Measurements from ENCODE around the gene ANGPT4. TPM values are rescaled to one million over a fixed set of nuclear protein-coding genes. Genes with fewer than 3 reads are reported as not detected.

The ANGPT4 gene
- polyA plus RNA-seq, 1 of the 3 experiments (the other 2 are of a cell fraction), result not detected

DNA sequence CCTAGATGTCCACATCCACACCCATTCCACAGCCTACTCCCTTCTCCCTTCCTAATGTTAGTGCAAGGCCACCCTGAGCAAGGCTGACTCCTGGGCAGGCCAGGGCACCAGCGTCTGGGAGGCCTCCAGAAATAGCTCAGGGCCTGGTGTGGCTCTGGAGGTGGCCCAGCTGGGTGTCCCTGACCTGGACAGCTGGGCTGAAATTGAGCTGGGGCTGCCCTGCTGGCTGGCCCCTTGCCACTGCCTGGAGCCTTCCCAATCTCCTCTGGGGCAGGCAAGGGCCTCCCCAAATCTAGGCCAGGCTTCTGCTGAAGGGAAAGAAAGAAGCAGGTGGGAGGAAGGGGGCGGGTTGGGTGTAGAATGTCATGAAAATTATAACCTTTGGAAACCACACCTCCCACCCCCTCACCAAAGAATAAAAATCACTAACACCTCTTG, 80.5 kb downstream of the ANGPT4 start (continued):
- TF ChIP-seq TCF12 (IDR thresholded peaks at IDR 0.05), result no peak
- no peak for TF ChIP-seq RCOR1 (IDR thresholded peaks at IDR 0.05; ENCODE audit: low read length)
- TF ChIP-seq FOSL2 (IDR thresholded peaks at IDR 0.05; ENCODE audit: borderline replicate concordance, low read depth), result no peak
- TF ChIP-seq, protein P1, sequence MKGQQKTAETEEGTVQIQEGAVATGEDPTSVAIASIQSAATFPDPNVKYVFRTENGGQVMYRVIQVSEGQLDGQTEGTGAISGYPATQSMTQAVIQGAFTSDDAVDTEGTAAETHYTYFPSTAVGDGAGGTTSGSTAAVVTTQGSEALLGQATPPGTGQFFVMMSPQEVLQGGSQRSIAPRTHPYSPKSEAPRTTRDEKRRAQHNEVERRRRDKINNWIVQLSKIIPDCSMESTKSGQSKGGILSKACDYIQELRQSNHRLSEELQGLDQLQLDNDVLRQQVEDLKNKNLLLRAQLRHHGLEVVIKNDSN (IDR thresholded peaks at IDR 0.05; ENCODE audit: borderline replicate concordance, low read depth), result no peak
- no peak for TF ChIP-seq MXI1 (IDR thresholded peaks at IDR 0.05; ENCODE audit: low read depth, low read length)
- no peak for TF ChIP-seq NRF1 (IDR thresholded peaks at IDR 0.05; ENCODE audit: low read depth, low read length)
- TF ChIP-seq, protein P2, sequence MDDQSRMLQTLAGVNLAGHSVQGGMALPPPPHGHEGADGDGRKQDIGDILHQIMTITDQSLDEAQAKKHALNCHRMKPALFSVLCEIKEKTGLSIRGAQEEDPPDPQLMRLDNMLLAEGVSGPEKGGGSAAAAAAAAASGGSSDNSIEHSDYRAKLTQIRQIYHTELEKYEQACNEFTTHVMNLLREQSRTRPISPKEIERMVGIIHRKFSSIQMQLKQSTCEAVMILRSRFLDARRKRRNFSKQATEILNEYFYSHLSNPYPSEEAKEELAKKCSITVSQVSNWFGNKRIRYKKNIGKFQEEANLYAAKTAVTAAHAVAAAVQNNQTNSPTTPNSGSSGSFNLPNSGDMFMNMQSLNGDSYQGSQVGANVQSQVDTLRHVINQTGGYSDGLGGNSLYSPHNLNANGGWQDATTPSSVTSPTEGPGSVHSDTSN (IDR thresholded peaks at IDR 0.05), result no peak
- TF ChIP-seq, protein P3, sequence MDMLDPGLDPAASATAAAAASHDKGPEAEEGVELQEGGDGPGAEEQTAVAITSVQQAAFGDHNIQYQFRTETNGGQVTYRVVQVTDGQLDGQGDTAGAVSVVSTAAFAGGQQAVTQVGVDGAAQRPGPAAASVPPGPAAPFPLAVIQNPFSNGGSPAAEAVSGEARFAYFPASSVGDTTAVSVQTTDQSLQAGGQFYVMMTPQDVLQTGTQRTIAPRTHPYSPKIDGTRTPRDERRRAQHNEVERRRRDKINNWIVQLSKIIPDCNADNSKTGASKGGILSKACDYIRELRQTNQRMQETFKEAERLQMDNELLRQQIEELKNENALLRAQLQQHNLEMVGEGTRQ (IDR thresholded peaks at IDR 0.05; ENCODE audit: borderline replicate concordance, low read depth, low read length), result no peak

DNA sequence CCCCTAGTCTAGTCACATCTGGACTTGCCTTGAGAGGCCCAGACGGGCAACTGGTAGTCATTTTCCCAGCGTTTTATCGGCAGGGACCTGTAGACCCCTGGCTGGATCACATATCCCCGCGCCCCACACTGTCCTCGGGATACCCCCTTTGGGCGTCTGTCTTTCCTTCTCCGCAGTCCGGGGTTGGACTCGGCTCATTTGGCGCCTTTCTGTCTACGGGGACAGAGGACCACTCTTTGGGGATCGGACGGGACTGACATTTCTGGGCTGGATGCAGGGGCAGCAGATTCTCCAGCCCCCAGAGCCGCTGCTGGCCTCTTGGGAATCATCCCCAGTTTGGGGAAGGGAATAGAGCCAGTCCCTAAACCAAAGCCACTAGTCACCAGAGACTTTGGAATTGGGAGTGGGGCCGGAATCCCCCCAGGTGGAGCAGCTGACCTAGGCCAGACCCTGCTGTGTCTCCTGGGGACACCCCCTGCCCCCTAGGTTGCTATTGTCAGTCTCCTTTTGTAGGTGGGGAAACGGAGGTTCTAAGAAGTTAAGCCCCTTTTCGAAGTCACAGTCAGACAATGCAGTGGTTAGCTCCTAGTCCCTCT, 81.9 kb downstream of the ANGPT4 start:
- peak overlapping the region; percentile 98 for H3K4me2 ChIP-seq
- ChIA-PET POLR2A (interaction anchor here (0.5 to 1.9 kb wide), 2 partner anchors 10 to 267 kb away, joined by 3 to 15 read pairs; no protein-coding TSS in a partner anchor), CTCF (interaction anchor here (0.9 to 8.4 kb wide), 5 partner anchors 16 to 274 kb away, joined by 3 to 59 read pairs (median 6); no protein-coding TSS in a partner anchor)
- H3K9me3 ChIP-seq, result no peaks in the 10 kb centered on the region
- DNase-seq, result peak; percentile 46
- TF ChIP-seq, protein P4, sequence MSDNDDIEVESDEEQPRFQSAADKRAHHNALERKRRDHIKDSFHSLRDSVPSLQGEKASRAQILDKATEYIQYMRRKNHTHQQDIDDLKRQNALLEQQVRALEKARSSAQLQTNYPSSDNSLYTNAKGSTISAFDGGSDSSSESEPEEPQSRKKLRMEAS (IDR thresholded peaks at IDR 0.05; ENCODE audit: low read depth), result no peak
- TF ChIP-seq, protein P5, sequence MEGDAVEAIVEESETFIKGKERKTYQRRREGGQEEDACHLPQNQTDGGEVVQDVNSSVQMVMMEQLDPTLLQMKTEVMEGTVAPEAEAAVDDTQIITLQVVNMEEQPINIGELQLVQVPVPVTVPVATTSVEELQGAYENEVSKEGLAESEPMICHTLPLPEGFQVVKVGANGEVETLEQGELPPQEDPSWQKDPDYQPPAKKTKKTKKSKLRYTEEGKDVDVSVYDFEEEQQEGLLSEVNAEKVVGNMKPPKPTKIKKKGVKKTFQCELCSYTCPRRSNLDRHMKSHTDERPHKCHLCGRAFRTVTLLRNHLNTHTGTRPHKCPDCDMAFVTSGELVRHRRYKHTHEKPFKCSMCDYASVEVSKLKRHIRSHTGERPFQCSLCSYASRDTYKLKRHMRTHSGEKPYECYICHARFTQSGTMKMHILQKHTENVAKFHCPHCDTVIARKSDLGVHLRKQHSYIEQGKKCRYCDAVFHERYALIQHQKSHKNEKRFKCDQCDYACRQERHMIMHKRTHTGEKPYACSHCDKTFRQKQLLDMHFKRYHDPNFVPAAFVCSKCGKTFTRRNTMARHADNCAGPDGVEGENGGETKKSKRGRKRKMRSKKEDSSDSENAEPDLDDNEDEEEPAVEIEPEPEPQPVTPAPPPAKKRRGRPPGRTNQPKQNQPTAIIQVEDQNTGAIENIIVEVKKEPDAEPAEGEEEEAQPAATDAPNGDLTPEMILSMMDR (IDR thresholded peaks at IDR 0.05), result no peak
- TF ChIP-seq GABPA (IDR thresholded peaks at IDR 0.05; ENCODE audit: low read depth), result no peak
- TF ChIP-seq NFIC (IDR thresholded peaks at IDR 0.05; ENCODE audit: borderline replicate concordance), result no peak
- no peak for TF ChIP-seq TEAD4 (IDR thresholded peaks at IDR 0.05; ENCODE audit: borderline replicate concordance, insufficient read depth)
- TF ChIP-seq FOXM1 (IDR thresholded peaks at IDR 0.05; ENCODE audit: low read depth), result no peak
- TF ChIP-seq NRF1 (IDR thresholded peaks at IDR 0.05; ENCODE audit: low read depth, low read length), result no peak
- TF ChIP-seq RXRA (IDR thresholded peaks at IDR 0.05; ENCODE audit: borderline replicate concordance, low read depth), result no peak
- no peak for TF ChIP-seq CHD2 (IDR thresholded peaks at IDR 0.05; ENCODE audit: low read length, partially characterized antibody)
- TF ChIP-seq TAF1 (IDR thresholded peaks at IDR 0.05; ENCODE audit: borderline replicate concordance, low read depth, low read length), result no peak
- TF ChIP-seq JUND (IDR thresholded peaks at IDR 0.05), result no peak
- no peak for TF ChIP-seq FOXJ3 (CRISPR knock-in tag; IDR thresholded peaks at IDR 0.05)
- TF ChIP-seq MXI1 (IDR thresholded peaks at IDR 0.05; ENCODE audit: low read depth, low read length), result no peak
- no peak for TF ChIP-seq SIN3A (IDR thresholded peaks at IDR 0.05; ENCODE audit: borderline replicate concordance, low read depth, low read length)
- TF ChIP-seq, protein P6, sequence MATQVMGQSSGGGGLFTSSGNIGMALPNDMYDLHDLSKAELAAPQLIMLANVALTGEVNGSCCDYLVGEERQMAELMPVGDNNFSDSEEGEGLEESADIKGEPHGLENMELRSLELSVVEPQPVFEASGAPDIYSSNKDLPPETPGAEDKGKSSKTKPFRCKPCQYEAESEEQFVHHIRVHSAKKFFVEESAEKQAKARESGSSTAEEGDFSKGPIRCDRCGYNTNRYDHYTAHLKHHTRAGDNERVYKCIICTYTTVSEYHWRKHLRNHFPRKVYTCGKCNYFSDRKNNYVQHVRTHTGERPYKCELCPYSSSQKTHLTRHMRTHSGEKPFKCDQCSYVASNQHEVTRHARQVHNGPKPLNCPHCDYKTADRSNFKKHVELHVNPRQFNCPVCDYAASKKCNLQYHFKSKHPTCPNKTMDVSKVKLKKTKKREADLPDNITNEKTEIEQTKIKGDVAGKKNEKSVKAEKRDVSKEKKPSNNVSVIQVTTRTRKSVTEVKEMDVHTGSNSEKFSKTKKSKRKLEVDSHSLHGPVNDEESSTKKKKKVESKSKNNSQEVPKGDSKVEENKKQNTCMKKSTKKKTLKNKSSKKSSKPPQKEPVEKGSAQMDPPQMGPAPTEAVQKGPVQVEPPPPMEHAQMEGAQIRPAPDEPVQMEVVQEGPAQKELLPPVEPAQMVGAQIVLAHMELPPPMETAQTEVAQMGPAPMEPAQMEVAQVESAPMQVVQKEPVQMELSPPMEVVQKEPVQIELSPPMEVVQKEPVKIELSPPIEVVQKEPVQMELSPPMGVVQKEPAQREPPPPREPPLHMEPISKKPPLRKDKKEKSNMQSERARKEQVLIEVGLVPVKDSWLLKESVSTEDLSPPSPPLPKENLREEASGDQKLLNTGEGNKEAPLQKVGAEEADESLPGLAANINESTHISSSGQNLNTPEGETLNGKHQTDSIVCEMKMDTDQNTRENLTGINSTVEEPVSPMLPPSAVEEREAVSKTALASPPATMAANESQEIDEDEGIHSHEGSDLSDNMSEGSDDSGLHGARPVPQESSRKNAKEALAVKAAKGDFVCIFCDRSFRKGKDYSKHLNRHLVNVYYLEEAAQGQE (IDR thresholded peaks at IDR 0.05; ENCODE audit: low read depth, low read length), result no peak
- TF ChIP-seq, protein P2 (IDR thresholded peaks at IDR 0.05), result no peak
- H3K4me3 ChIP-seq (ENCODE audit: low read depth in 2 of 2, low read length in 1 of 2), result peak overlapping the region; percentile 67 to 85
- H4K20me1 ChIP-seq (ENCODE audit: insufficient read depth), result no peaks in the 10 kb centered on the region
- H3K9ac ChIP-seq, result peak overlapping the region; percentile 76
- H3K27ac ChIP-seq (ENCODE audit: low read depth in 2 of 2, low read length in 1 of 2), result peak overlapping the region in 1 of 2 experiments; percentile 92; a peak in 2 of 4 replicates
- WGBS (ENCODE audit: low lambda C conversion rate), result 21% methylated on average over 8 of the region's 18 CpGs
- peak overlapping the region; percentile 86 for H2AFZ ChIP-seq (ENCODE audit: low read depth)
- H3K36me3 ChIP-seq (replicated peaks in 1 of 2; ENCODE audit: control insufficient read depth in 1 of 2, insufficient read depth in 2 of 2, low read length in 1 of 2), result no peaks in the 10 kb centered on the region
- H3K4me1 ChIP-seq (ENCODE audit: control insufficient read depth in 1 of 2, insufficient read depth in 2 of 2, low read depth in 1 of 2, low read length in 1 of 2), result peaks cover 6 to 12% of the 10 kb centered on the region in 2 experiments; a peak in 2 of 4 replicates
- no peaks in the 10 kb centered on the region for H3K27me3 ChIP-seq (ENCODE audit: insufficient read depth)
- peaks cover 52% of the 10 kb centered on the region for H3K79me2 ChIP-seq (ENCODE audit: insufficient read depth)
- no peaks in the 10 kb centered on the region for H3K9me2 ChIP-seq
- H3F3A ChIP-seq (replicated peaks; ENCODE audit: insufficient read depth), result peaks cover 10% of the 10 kb centered on the region
